Measurements from ENCODE around the gene MMP8.

MMP8 gene

GRCh38 chr11:102724904-102725500 is at the start of gene MMP8:
MMP8 (minus strand) TSS chr11:102724954; CDS start chr11:102724855, 99 bp downstream.
- Histone ChIP-seq H4K20me1 (ENCODE audit: insufficient read depth, low read length) (no peaks in the 10 kb centered on the region), H3K9ac (ENCODE audit: low read length) (no peak within 1 kb of the TSS), H3K36me3 (ENCODE audit: insufficient read depth, low read length) (no peaks in the 10 kb centered on the region), H3K4me2 (ENCODE audit: low read length) (no peak within 1 kb of the TSS), H3K9me2 (ENCODE audit: low read depth, low read length) (no peaks in the 10 kb centered on the region), H2AFZ (ENCODE audit: low read length) (no peak within 1 kb of the TSS), H3K79me2 (ENCODE audit: insufficient read depth, low read length) (no peaks in the 10 kb centered on the region), H3K4me1 (ENCODE audit: insufficient read depth, low read length, severe bottlenecking) (no peaks in the 10 kb centered on the region), H3K27ac (ENCODE audit: low read depth, low read length, poor library complexity, severe bottlenecking) (no peak within 1 kb of the TSS), H3K9me3 (ENCODE audit: low read length) (no peaks in the 10 kb centered on the region), H3F3A (ENCODE audit: insufficient read depth, low read length) (no peaks in the 10 kb centered on the region), H3K4me3 (ENCODE audit: low read depth, low read length, poor library complexity, severe bottlenecking) (no peak within 1 kb of the TSS), H3K27me3 (ENCODE audit: insufficient read depth, low read length) (no peaks in the 10 kb centered on the region; the same call in 1 of the 2 replicates)
- no peak for TF ChIP-seq CTCF (IDR thresholded peaks at IDR 0.05; ENCODE audit: low read length)
- TF ChIP-seq EZH2 (IDR thresholded peaks at IDR 0.05; ENCODE audit: borderline replicate concordance, low read length): no peak

GRCh38 chr11:102773386-102773785 is 48.6 kb upstream of the MMP8 start:
- H3K36me3 ChIP-seq (ENCODE audit: insufficient read depth, low read length): no peaks in the 10 kb centered on the region
- no peak overlapping the region for H3K27ac ChIP-seq (ENCODE audit: low read depth, low read length, poor library complexity, severe bottlenecking)
- H3F3A ChIP-seq (ENCODE audit: insufficient read depth, low read length): no peaks in the 10 kb centered on the region
- no peaks in the 10 kb centered on the region for H3K9me3 ChIP-seq (ENCODE audit: low read length)
- no peaks in the 10 kb centered on the region for H3K9me2 ChIP-seq (ENCODE audit: low read depth, low read length)
- no peak overlapping the region for H2AFZ ChIP-seq (ENCODE audit: low read length)
- H3K4me2 ChIP-seq (ENCODE audit: low read length): no peak overlapping the region
- H3K9ac ChIP-seq (ENCODE audit: low read length): no peak overlapping the region
- TF ChIP-seq EZH2 (IDR thresholded peaks at IDR 0.05; ENCODE audit: borderline replicate concordance, low read length) (no peak), CTCF (IDR thresholded peaks at IDR 0.05; ENCODE audit: low read length) (no peak)
- H3K79me2 ChIP-seq (ENCODE audit: insufficient read depth, low read length): no peaks in the 10 kb centered on the region
- no peaks in the 10 kb centered on the region for H3K27me3 ChIP-seq (ENCODE audit: insufficient read depth, low read length)
- H3K4me1 ChIP-seq (ENCODE audit: insufficient read depth, low read length, severe bottlenecking): no peaks in the 10 kb centered on the region
- no peaks in the 10 kb centered on the region for H4K20me1 ChIP-seq (ENCODE audit: insufficient read depth, low read length)
- no peak overlapping the region for H3K4me3 ChIP-seq (ENCODE audit: low read depth, low read length, poor library complexity, severe bottlenecking)

GRCh38 chr11:102771351-102771750 is 46.6 kb upstream of the MMP8 start:
- TF ChIP-seq EZH2 (IDR thresholded peaks at IDR 0.05; ENCODE audit: borderline replicate concordance, low read length): no peak
- no peak for TF ChIP-seq CTCF (IDR thresholded peaks at IDR 0.05; ENCODE audit: low read length)
- no peaks in the 10 kb centered on the region for H3K36me3 ChIP-seq (ENCODE audit: insufficient read depth, low read length)
- no peaks in the 10 kb centered on the region for H3K4me1 ChIP-seq (ENCODE audit: insufficient read depth, low read length, severe bottlenecking)
- H3K4me2 ChIP-seq (ENCODE audit: low read length): no peak overlapping the region
- no peak overlapping the region for H3K9ac ChIP-seq (ENCODE audit: low read length)
- no peak overlapping the region for H3K27ac ChIP-seq (ENCODE audit: low read depth, low read length, poor library complexity, severe bottlenecking)
- H3K79me2 ChIP-seq (ENCODE audit: insufficient read depth, low read length): no peaks in the 10 kb centered on the region
- H3K4me3 ChIP-seq (ENCODE audit: low read depth, low read length, poor library complexity, severe bottlenecking): no peak overlapping the region
- no peaks in the 10 kb centered on the region for H3F3A ChIP-seq (ENCODE audit: insufficient read depth, low read length)
- no peaks in the 10 kb centered on the region for H4K20me1 ChIP-seq (ENCODE audit: insufficient read depth, low read length)
- no peaks in the 10 kb centered on the region for H3K27me3 ChIP-seq (ENCODE audit: insufficient read depth, low read length)
- no peaks in the 10 kb centered on the region for H3K9me3 ChIP-seq (ENCODE audit: low read length)
- no peaks in the 10 kb centered on the region for H3K9me2 ChIP-seq (ENCODE audit: low read depth, low read length)
- no peak overlapping the region for H2AFZ ChIP-seq (ENCODE audit: low read length)
